HL-60 (cell line): ENCODE data around the gene SFTPA2.
"Not testable (repeated sequence)": the region's sequence is repeated elsewhere in the genome, so short reads cannot be mapped to it uniquely, and the experiment has no call there.

Experiments used
- POLR2AphosphoS5 ChIP-seq: IDR thresholded peaks from 2 replicates; pipeline ENCODE4 v1.6.1; 2012; ENCODE audit warnings: low read depth
- REST ChIP-seq: IDR thresholded peaks from 2 replicates; pipeline ENCODE4 v1.6.1; 2012; ENCODE audit warnings: low read depth; ENCODE audit not compliant: insufficient replicate concordance
- SPI1 ChIP-seq: IDR thresholded peaks from 2 replicates; pipeline ENCODE4 v1.6.1; 2012; ENCODE audit warnings: low read depth, mild to moderate bottlenecking, borderline replicate concordance
- TF ChIP-seq, protein P1 (sequence below): IDR thresholded peaks from one replicate; pipeline ENCODE4 v1.5.1; 2011; ENCODE audit warnings: low read length, control low read depth, inconsistent platforms; ENCODE audit not compliant: insufficient read depth

DNA sequence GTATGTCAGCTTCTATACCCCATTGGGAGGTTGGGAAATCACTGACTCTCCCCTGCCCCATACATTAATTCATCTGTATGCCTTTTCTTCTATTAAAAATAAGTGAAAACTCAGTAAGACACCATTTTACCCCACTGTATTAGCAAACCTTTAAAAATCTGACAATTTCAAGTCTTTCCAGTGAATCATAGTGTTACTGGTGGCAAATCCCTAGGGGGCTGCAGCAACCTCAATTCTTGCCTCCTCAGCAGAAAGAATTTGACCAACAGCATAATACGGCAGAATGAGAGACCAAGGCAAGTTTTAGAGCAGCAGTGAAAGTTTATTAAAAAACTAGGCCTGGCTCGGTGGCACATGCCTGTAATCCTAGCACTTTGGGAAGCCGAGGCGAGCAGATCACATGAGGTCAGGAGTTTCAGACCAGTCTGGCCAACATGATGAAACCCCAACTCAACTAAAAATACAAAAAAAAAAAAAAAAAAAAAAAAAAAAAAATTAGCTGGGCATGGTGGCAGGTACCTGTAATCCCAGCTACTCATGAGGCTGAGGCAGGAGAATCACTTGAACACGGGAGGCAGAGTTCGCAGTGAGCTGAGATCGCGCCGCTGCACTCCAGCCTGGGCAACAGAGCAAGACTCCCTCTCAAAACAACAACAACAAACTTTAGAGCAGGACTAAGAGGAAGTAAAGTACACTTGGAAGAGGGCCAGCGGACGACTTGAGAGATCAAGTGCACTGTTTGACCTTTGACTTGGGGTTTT is 26.9 kb downstream of the SFTPA2 start:
- TF ChIP-seq, protein P1, sequence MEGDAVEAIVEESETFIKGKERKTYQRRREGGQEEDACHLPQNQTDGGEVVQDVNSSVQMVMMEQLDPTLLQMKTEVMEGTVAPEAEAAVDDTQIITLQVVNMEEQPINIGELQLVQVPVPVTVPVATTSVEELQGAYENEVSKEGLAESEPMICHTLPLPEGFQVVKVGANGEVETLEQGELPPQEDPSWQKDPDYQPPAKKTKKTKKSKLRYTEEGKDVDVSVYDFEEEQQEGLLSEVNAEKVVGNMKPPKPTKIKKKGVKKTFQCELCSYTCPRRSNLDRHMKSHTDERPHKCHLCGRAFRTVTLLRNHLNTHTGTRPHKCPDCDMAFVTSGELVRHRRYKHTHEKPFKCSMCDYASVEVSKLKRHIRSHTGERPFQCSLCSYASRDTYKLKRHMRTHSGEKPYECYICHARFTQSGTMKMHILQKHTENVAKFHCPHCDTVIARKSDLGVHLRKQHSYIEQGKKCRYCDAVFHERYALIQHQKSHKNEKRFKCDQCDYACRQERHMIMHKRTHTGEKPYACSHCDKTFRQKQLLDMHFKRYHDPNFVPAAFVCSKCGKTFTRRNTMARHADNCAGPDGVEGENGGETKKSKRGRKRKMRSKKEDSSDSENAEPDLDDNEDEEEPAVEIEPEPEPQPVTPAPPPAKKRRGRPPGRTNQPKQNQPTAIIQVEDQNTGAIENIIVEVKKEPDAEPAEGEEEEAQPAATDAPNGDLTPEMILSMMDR, result not testable (repeated sequence)
- not testable (repeated sequence) for TF ChIP-seq REST, POLR2AphosphoS5, SPI1
